Natural killer cell treated with Interleukin-12 subunit alpha and Interleukin-12 subunit beta and Interleukin-15 and Interleukin-18, amount 100 ng/mL, for 72 hours (primary cell): ENCODE results near the gene TBR1. TPM values are rescaled to one million over a fixed set of nuclear protein-coding genes. Genes with fewer than 3 reads are reported as not detected.

Source experiments
- total RNA-seq, 2 donors: library from RNA; stranded (reverse); gene quantifications; one replicate each; pipeline ENCODE4 v1.2.3, GENCODE V29; 2022

The TBR1 gene
- total RNA-seq, 2 donors from 2014 or later, result 0.05 TPM; not detected in 1

Other genes starting within 250 kb of the TBR1 start
- gene PSMD14, start 107.9 kb upstream of the TBR1 start, total RNA-seq, result 100 to 1,000 TPM; 100 to 106 TPM
- gene SLC4A10, start 208.1 kb downstream of the TBR1 start, total RNA-seq, result 10 to 100 TPM; 15.5 to 27.4 TPM